Gastrocnemius medialis (tissue), 4 donors: ENCODE data around the gene CCDC85C.

ENCODE experiments used
- POLR2A ChIP-seq, 2 donors: fragments of 450-650 bp; IDR thresholded peaks; one replicate each; pipeline ENCODE4 v1.6.1; 2017; ENCODE audit warnings: antibody characterized with exemption in 2 of 2, mild to moderate bottlenecking in 2 of 2, moderate library complexity in 2 of 2
- TF ChIP-seq, protein P1 (sequence below), 5 experiments: fragments of 450-650 bp in 3 of 5; fragments of 200-600 bp in 2 of 5; sonication (generic) in 2 of 5; IDR thresholded peaks in 4 of 5; conservative IDR thresholded peaks in 1 of 5; 1 replicate in 4 of 5; 2 replicates in 1 of 5; pipeline ENCODE4 v1.5.1; 2016 to 2019; ENCODE audit warnings: antibody characterized with exemption in 5 of 5, mild to moderate bottlenecking in 3 of 5, moderate library complexity in 3 of 5

DNA sequence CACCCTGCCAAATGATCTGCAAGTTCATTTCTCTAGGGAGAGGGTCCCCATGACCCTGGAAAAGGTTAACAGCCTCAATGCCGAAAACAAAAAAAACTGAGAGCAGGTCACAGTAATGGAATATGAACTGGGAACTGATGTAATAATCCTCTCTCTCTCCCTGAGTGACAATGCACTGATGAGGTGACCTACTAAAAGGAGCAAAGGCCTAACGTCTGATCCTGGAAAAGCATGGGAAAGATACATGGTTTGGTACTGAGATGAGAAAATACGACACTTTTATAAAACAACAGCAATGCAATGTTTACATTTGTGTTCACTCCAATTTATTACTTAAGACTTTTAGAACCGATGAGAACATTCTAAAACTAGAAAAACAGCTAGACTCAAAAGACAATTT is 151.0 kb downstream of the CCDC85C start:
- TF ChIP-seq, protein P1, sequence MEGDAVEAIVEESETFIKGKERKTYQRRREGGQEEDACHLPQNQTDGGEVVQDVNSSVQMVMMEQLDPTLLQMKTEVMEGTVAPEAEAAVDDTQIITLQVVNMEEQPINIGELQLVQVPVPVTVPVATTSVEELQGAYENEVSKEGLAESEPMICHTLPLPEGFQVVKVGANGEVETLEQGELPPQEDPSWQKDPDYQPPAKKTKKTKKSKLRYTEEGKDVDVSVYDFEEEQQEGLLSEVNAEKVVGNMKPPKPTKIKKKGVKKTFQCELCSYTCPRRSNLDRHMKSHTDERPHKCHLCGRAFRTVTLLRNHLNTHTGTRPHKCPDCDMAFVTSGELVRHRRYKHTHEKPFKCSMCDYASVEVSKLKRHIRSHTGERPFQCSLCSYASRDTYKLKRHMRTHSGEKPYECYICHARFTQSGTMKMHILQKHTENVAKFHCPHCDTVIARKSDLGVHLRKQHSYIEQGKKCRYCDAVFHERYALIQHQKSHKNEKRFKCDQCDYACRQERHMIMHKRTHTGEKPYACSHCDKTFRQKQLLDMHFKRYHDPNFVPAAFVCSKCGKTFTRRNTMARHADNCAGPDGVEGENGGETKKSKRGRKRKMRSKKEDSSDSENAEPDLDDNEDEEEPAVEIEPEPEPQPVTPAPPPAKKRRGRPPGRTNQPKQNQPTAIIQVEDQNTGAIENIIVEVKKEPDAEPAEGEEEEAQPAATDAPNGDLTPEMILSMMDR (IDR thresholded peaks at IDR 0.05 in 4 of 5, conservative IDR thresholded peaks at IDR 0.05 in 1 of 5): no peak
- no peak for TF ChIP-seq POLR2A (IDR thresholded peaks at IDR 0.05)
